NK-92 (cell line): ENCODE results near the gene P2RX6.

ENCODE experiments used
- DNase-seq: peaks from one replicate; lab custom pipeline; 2025; ENCODE audit not compliant: unreplicated experiment; lab: John Stamatoyannopoulos, UW

The P2RX6 gene

DNA sequence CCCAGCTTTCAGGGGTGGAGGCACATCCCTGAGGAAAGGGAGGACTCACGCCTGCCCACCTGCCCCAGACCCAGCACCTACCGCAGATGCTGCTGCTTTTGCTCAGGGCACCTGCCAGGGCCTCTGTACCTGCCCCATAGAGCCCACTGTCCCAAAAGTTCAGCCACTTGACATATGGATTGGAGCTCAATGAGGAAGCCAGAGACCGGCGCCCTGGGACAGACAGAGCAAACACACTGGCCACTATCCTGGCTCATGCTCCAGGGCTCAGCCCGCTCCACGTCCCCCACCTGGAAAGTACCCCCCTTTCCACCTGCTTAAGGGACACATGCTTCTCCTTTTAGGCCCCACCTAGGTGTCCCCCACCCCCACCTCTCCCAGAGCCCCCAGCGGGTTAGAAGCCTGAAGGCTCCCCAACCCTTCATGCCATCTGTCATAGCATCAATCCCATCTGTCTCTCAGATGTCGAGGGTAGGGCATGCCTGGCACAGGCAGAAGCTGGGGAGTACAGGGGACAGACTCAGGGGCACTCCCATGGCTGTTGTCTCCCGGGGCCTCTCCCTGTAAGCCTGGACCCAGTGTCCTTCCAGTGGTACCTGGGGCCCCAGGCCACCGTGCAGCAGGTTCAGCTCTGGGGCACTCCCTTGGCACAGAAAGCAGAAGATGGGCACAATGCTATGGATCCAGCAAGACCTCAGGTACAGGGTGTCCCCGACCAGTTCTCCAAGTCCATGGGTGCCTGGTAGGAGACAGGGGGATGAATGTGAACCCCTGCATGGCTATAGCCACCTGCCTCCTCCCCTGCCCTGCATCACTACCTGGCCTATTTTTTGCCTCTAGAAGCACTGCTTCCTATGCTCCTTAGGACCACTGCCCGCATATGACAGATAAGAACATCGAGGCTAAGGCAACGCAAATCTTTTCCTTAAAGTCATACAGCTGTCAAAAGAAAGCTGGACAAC, 2.2 kb upstream of the P2RX6 start:
- DNase-seq = no peak

DNA sequence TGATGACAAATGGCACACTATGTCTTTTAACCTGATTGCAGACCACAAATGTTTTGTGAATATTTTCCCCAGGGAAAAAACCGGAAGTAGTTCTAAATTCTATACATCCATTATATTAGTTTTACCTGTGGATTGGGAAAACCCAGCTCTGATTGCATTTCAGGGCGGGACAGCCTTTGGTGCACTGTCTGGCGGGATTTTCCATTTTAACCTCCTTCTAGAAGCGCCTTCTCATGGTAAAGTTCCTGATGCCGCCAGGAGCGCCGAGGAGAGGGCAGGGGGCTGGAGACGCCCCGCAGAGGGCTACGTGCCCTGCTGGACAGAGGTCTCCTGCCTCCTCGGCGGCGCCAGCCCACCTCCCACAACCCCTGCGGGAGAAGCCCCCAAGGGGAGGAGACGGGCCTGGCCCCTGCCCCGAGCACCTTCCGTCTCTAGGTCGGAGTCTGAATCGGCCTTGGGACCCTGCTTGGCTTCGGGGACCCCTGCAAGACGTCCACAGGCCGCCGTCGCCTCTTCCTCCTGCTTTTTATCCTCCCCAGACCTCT, 1.2 kb upstream of the P2RX6 start:
- DNase-seq = no peak

- no peak for DNase-seq
Measured at GRCh38 chr22:21014202-21014725, 701 bp upstream of the P2RX6 start.

DNA sequence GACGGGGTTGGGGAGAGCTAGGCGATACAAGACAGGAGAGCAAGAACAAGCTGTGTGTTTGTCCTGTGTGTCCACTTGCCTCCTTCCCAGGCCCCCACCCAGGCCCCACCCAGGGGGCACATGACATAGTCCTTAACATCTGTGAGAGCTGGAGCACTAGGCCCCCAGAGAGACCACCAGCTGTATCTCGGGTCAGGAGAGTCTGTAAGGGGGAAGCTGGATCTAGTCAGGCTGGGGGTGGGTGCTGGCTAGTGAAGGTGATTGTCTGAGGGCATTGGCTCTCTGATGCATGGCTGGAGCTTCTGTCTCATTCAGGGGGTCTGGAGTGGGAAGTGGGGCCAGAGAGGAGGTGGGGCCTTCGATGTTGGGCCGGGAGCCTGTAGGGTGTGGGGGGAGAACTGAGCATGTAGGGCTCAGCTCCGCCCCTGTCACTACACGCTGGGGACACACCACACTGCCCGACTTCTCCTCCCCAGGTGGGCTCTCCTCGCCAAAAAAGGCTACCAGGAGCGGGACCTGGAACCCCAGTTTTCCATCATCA, 571 bp downstream of the P2RX6 start:
- no peak for DNase-seq

- DNase-seq = no peak
Measured at GRCh38 chr22:21016644-21017420, 1.9 kb downstream of the P2RX6 start.

GRCh38 chr22:21018314-21018713, 3.3 kb downstream of the P2RX6 start:
- DNase-seq = no peak

- DNase-seq = no peak
Measured at GRCh38 chr22:21020802-21021429, 6.0 kb downstream of the P2RX6 start.

DNA sequence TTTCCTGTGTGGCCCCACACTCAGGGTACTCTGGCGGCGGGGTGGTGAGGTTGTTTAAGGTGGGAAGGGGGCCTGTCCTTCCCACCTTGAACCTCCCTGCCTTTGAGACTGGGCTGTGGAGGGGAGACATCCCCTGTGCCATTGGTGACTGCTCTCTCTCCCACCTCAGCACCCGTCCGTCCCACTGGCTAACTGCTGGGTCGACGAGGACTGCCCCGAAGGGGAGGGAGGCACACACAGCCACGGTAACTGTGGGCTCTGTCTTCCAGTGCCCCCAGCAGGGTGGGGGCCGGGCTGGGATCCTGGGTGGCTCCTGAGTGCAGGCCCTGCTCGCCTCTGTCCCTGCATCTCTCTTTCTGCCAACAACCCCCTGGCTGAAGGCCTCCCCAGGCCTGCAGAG, 7.5 kb downstream of the P2RX6 start:
- no peak for DNase-seq

DNA sequence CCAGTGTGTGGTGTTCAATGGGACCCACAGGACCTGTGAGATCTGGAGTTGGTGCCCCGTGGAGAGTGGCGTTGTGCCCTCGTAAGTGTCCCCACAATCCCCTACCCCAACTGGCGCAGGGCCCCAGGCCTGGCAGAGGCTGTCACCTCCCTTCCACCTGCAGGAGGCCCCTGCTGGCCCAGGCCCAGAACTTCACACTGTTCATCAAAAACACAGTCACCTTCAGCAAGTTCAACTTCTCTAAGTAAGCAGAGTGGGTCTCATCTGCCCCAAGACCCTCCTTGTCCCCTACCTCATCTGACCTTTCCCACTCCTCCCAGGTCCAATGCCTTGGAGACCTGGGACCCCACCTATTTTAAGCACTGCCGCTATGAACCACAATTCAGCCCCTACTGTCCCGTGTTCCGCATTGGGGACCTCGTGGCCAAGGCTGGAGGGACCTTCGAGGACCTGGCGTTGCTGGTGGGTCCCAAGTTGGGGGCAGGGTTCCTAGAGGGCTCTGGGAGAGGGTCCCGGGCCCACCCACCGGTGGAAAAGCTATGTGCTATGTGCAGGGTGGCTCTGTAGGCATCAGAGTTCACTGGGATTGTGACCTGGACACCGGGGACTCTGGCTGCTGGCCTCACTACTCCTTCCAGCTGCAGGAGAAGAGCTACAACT, 8.1 kb downstream of the P2RX6 start:
- DNase-seq = no peak

- DNase-seq = no peak
Measured at GRCh38 chr22:21025266-21025665, 10.3 kb downstream of the P2RX6 start.

- no peak for DNase-seq
Measured at GRCh38 chr22:21025763-21026755, 11.1 kb downstream of the P2RX6 start.

- DNase-seq = no peak
Measured at GRCh38 chr22:21026783-21027692, 12.1 kb downstream of the P2RX6 start.

DNA sequence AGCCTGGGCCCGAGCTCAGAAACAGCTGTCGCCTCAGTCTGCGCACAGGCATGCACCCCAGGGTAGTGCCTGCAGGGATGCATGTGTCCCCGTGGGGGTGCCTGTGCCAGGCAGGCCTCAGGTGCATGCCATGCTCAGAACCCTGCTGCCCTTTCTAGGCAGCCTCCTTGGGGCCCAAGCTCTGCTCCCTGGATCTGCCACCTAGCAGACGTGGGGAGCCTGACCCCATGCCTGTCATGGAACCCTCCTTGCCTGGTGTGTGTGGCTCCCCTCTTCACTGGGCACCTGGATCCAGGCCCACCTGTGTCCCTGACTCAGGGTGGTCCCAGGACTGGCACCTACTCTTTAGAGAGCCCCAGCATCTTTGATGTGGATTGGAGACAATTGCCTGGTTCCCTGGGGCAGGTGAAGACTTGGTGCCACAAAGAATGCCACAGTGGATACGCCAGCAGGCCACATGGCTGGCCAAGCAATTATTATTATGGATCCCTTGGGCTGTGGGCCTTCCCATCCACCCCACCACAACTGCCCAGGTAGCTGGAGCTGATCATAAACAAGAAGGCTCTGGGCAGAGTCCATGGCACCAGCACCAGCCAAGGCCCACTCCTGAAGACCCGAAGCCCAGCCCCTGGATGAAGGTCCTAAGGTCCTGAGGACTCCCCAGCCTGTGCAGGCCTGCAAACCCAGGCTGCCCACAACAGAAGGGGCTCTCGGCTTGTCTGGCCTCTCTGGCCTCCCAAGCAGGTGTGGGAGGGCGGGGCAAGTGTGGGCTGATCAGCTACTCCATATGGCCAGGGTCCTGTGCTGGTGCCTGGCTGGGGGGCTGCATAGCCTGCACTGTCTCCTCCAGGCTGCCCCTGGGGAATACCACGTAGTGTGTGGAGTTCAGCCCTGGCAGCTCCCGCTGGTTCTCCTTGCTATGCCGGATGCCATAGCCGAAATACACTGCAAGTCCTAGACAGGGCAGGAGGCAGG, 13.6 kb downstream of the P2RX6 start:
- no peak for DNase-seq

DNA sequence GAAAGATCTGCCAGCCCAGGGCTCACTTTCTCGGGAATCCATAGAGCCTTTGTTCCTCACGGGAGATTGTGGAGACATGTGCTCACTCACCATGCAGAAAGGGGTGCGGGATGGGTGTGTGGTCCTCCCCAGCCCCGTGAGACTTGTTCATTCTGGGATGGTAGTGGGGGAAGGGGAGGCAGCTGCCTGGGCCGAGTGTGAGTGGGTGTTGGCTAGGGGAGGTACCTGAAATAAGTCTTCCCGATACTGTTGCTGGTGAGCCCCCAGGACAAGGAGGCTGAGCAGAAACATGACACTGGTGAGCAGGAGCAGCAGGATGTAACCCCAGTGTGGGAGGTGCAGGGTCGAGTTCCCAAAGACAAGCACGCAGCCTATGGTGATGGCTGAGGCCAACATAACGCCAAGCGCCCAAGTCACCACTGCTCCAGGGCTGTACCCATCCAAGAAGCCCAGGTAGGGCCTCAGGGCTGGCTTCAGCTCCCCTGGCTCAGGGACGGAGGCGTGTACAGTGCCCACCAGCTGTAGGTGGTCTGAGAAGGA, 14.6 kb downstream of the P2RX6 start:
- DNase-seq = no peak

DNA sequence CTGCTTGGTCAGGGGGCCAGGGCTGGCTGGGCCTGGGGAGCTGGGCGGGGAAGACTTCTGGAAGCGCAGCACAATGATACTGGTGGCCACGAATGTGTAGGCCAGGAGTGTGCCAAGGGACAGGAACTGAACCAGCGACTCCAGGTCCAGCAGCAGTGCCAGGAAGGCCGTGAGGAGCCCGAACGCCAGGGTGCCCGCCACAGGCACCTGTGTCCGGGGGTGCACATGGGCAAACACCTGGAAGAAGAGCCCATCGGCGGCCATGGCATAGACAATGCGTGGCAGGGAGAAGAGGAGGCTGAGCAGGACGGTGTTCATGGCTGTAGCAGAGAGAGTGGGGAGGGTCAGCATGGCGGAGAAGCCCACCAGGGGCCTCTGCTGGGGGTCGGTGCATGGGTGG, 15.1 kb downstream of the P2RX6 start:
- DNase-seq = no peak
